Activated B cell treated with CpG ODN at 0.5 μM for 24 hours (primary cell): Measurements from ENCODE around the gene ABI3BP. TPM values are rescaled to one million over a fixed set of nuclear protein-coding genes. Genes with fewer than 3 reads are reported as not detected.

ENCODE experiments used
- ATAC-seq: fragments of 200-7000 bp; cut with Tn5 transposase; one replicate; pipeline ENCODE4 v1.10.0; 2021; ENCODE audit warnings: low read depth, mild to moderate bottlenecking, moderate library complexity
- CTCF ChIA-PET: fragments of 350-600 bp; sonication (Branson Sonifier 250); formaldehyde crosslinking; loops from one replicate; lab custom pipeline; 2021; ENCODE audit warnings: antibody characterized with exemption; lab: Charles Lee
- POLR2A ChIA-PET: fragments of 350-600 bp; sonication (Branson Sonifier 250); formaldehyde crosslinking; loops from one replicate; lab custom pipeline; 2021; ENCODE audit warnings: antibody characterized with exemption; lab: Charles Lee
- DNase-seq: peaks from one replicate; pipeline ENCODE4 v3.0.0; 2022
- H3K27ac Mint-ChIP-seq: one replicate; pipeline ENCODE4 v1.8.0; 2020; ENCODE audit warnings: mixed read lengths
- H3K27me3 Mint-ChIP-seq: one replicate; pipeline ENCODE4 v1.8.0; 2021; ENCODE audit warnings: mixed read lengths
- H3K36me3 Mint-ChIP-seq: one replicate; pipeline ENCODE4 v1.8.0; 2021; ENCODE audit warnings: low read depth, mixed read lengths
- H3K4me1 Mint-ChIP-seq: one replicate; pipeline ENCODE4 v1.8.0; 2021; ENCODE audit warnings: mixed read lengths
- H3K4me3 Mint-ChIP-seq: one replicate; pipeline ENCODE4 v1.8.0; 2020; ENCODE audit warnings: mild to moderate bottlenecking, mixed read lengths
- H3K9me3 Mint-ChIP-seq: one replicate; pipeline ENCODE4 v1.8.0; 2020; ENCODE audit warnings: mixed read lengths
- CTCF ChIP-seq: fragments of 200-600 bp; IDR thresholded peaks from one replicate; pipeline ENCODE4 v1.8.0; 2022; ENCODE audit warnings: antibody characterized with exemption, mild to moderate bottlenecking
- intact Hi-C: fragments of 100-400 bp; cut with micrococcal nuclease; formaldehyde crosslinking; loops from one replicate; pipeline ENCODE4 v1.15.1; 2024
- total RNA-seq: library from RNA; stranded (reverse); gene quantifications from 2 replicates; pipeline ENCODE4 v1.2.3, GENCODE V29; 2022

The ABI3BP gene
- total RNA-seq, 1 donor from 2014 or later = not detected

DNA sequence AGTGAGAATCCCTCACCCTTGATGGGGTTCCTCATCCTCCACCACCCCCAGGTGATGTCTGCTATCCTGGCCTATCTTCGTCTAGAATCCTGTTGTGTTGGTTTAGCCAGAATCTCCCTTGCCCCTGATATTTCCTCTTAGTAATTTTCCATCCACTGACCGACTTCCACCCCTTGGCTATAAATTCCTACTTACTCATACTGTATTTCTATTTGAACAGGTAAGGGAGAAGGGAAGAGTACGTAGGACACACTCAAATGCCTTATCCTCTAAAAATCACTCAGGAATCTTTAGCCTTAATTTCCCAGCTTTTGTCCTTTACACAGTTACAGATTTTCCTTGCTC, 284.6 kb downstream of the ABI3BP start:
- CTCF ChIA-PET = interaction anchor here (1.3 kb wide), 1 partner anchor 58 kb away, joined by 3 read pairs; no protein-coding TSS in a partner anchor
- no peak for ATAC-seq
- H3K27me3 Mint-ChIP-seq = peaks cover 18% of the 10 kb centered on the region
- POLR2A ChIA-PET = interaction anchor here (0.7 to 4.0 kb wide), 4 partner anchors 54 to 865 kb away, joined by 4 to 18 read pairs (median 7); partner anchors contain the start of genes LNP1, PCNP, TBC1D23 and TOMM70
- H3K27ac Mint-ChIP-seq = peak overlapping the region; percentile 92
- TF ChIP-seq CTCF = no peak
- peak overlapping the region; percentile 88 for H3K4me3 Mint-ChIP-seq
- intact Hi-C loops = loop anchor here (2.0 to 5.0 kb wide), 5 partner anchors 58 to 968 kb away; partner anchors contain the start of genes CMSS1 and ZBTB11
- DNase-seq = no peak
- peaks cover 20% of the 10 kb centered on the region for H3K36me3 Mint-ChIP-seq
- H3K4me1 Mint-ChIP-seq = peaks cover 36% of the 10 kb centered on the region
- H3K9me3 Mint-ChIP-seq = no peaks in the 10 kb centered on the region

GRCh38 chr3:100706365-100706764, 286.9 kb downstream of the ABI3BP start:
- Mint-ChIP-seq H3K36me3 (peaks cover 11% of the 10 kb centered on the region), H3K27me3 (peaks cover 24% of the 10 kb centered on the region), H3K4me1 (peaks cover 23% of the 10 kb centered on the region), H3K4me3 (no peak overlapping the region), H3K9me3 (no peaks in the 10 kb centered on the region), H3K27ac (no peak overlapping the region)
- DNase-seq = no peak
- no peak for ATAC-seq
- ChIA-PET POLR2A (no interaction called here), CTCF (no interaction called here)
- no peak for TF ChIP-seq CTCF
- intact Hi-C loops = loop anchor here (5.0 kb wide), 1 partner anchor 664 kb away; no protein-coding TSS in a partner anchor

GRCh38 chr3:100703865-100704264, 289.4 kb downstream of the ABI3BP start:
- Mint-ChIP-seq H3K4me1 (peaks cover 5% of the 10 kb centered on the region), H3K36me3 (peaks cover 2% of the 10 kb centered on the region), H3K9me3 (no peaks in the 10 kb centered on the region), H3K4me3 (no peak overlapping the region), H3K27me3 (peaks cover 35% of the 10 kb centered on the region), H3K27ac (no peak overlapping the region)
- TF ChIP-seq CTCF = no peak
- ATAC-seq = no peak
- CTCF ChIA-PET = no interaction called here
- intact Hi-C loops = no loop called here
- no peak for DNase-seq
- POLR2A ChIA-PET = no interaction called here

- Mint-ChIP-seq H3K9me3 (no peaks in the 10 kb centered on the region), H3K4me3 (no peak overlapping the region), H3K36me3 (no peaks in the 10 kb centered on the region), H3K4me1 (no peaks in the 10 kb centered on the region), H3K27me3 (peaks cover 41% of the 10 kb centered on the region), H3K27ac (no peak overlapping the region)
- ATAC-seq (no peak), DNase-seq (no peak)
- CTCF ChIA-PET = no interaction called here
- POLR2A ChIA-PET = no interaction called here
- intact Hi-C loops = no loop called here
- no peak for TF ChIP-seq CTCF
These were observed 290.3 kb downstream of the ABI3BP start for GRCh38 chr3:100702980-100703345.

DNA sequence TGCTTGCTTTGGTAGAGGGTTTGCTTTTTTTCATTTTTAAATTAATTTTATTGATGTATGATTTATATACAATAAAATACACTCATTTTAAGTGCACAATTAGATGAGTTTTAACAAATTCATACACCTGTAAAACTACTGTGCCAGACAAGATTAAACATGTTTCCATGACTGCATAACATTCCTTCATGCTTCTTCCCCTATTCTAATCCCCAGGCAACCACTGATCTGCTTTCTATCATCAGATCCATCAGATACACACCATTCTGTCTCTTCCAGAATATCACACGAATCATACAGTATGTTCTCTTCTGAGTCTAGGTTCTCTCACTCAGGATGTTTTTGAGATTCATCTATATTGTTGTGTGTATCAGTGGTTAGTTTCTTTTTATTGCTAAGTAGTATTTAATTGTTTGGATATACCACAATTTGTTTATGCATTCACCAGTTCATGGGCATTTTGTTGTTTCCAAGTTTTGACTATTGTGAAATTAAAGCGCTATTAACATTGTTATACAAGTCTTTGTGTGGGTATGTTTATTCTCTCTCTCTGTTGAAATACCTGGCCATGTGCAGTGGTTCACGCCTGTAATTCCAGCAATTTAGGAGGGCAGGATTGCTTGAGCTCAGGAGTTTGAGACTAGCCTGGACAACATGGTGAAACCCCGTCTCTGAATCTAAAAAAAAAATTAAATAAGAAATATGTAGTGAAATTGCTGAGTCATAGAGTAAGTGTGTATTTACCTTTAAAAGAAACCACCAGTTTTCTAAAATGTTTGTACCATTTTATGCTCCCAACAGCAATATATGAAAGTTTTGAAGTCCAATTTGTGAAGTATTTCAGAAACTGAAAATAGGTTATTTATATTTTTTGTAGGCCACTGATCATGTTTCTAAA, 290.9 kb downstream of the ABI3BP start:
- ChIA-PET POLR2A (no interaction called here), CTCF (no interaction called here)
- no peak for TF ChIP-seq CTCF
- Mint-ChIP-seq H3K27ac (no peak overlapping the region), H3K4me3 (no peak overlapping the region), H3K9me3 (no peaks in the 10 kb centered on the region), H3K4me1 (no peaks in the 10 kb centered on the region), H3K27me3 (peaks cover 47% of the 10 kb centered on the region), H3K36me3 (no peaks in the 10 kb centered on the region)
- DNase-seq = no peak
- intact Hi-C loops = no loop called here
- ATAC-seq = no peak
